Measurements from ENCODE around the gene RHOV.

RHOV gene

GRCh38 chr15:40859206-40859851, 14.7 kb downstream of the RHOV start:
- H3K4me3 ChIP-seq (ENCODE audit: low read depth, low read length) = no peak overlapping the region
- TF ChIP-seq, protein P1, sequence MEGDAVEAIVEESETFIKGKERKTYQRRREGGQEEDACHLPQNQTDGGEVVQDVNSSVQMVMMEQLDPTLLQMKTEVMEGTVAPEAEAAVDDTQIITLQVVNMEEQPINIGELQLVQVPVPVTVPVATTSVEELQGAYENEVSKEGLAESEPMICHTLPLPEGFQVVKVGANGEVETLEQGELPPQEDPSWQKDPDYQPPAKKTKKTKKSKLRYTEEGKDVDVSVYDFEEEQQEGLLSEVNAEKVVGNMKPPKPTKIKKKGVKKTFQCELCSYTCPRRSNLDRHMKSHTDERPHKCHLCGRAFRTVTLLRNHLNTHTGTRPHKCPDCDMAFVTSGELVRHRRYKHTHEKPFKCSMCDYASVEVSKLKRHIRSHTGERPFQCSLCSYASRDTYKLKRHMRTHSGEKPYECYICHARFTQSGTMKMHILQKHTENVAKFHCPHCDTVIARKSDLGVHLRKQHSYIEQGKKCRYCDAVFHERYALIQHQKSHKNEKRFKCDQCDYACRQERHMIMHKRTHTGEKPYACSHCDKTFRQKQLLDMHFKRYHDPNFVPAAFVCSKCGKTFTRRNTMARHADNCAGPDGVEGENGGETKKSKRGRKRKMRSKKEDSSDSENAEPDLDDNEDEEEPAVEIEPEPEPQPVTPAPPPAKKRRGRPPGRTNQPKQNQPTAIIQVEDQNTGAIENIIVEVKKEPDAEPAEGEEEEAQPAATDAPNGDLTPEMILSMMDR (IDR thresholded peaks at IDR 0.05; ENCODE audit: low read depth, low read length, missing control alignments) = peak; percentile 97
- DNase-seq (ENCODE audit: low read depth) = peak; percentile 65

- no peak for DNase-seq (ENCODE audit: low read depth)
- H3K4me3 ChIP-seq (ENCODE audit: low read depth, low read length) = no peak overlapping the region
- TF ChIP-seq, protein P1 (IDR thresholded peaks at IDR 0.05; ENCODE audit: low read depth, low read length, missing control alignments) = no peak
Measured at GRCh38 chr15:40858706-40859105, 15.3 kb downstream of the RHOV start.

DNA sequence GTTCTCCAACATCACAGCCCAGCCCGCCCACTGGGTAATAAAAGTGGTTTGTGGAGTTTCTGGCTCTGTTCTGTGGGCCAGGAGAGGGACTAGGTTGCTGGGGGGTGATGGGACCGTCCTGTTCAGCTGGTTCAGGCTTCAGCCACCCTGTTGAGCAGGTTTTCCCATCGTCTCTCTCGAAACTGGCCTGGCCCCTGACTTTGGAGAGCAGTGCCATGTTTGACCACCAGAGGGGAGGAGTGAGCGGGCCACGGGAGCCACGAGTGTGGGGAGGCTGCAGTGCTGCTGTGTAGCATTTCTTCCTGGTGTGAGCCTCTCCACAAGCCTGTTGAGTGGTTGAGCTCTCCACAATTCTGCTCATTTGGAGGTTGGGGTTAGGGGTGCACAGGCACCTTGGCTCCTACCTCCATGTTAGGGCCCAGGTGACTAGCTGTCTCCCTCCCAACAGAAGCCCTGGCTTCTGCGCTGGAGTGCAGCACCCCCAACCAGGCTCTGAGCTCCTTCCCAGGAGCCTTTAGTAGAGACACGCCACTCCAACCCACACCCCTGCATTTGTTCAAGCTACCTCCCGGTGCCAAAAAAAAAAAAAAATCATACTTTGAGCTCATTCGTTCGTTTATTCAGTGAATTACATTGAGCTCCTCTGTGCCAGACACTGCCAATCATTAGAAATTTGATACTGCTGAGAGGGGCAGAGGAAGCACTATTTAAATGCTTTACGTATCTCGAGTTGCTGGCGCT, 16.3 kb downstream of the RHOV start:
- DNase-seq (ENCODE audit: low read depth) = no peak
- TF ChIP-seq, protein P1 (IDR thresholded peaks at IDR 0.05; ENCODE audit: low read depth, low read length, missing control alignments) = peak; percentile 98
- no peak overlapping the region for H3K4me3 ChIP-seq (ENCODE audit: low read depth, low read length)

DNA sequence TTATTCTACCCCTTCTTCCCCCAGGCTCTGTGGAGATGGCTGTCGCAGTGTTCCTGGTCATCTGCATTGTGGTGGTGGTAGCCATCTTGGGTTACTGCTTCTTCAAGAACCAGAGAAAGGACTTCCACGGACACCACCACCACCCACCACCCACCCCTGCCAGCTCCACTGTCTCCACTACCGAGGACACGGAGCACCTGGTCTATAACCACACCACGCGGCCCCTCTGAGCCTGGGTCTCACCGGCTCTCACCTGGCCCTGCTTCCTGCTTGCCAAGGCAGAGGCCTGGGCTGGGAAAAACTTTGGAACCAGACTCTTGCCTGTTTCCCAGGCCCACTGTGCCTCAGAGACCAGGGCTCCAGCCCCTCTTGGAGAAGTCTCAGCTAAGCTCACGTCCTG, 17.3 kb downstream of the RHOV start:
- DNase-seq (ENCODE audit: low read depth) = no peak
- TF ChIP-seq, protein P1 (IDR thresholded peaks at IDR 0.05; ENCODE audit: low read depth, low read length, missing control alignments) = no peak
- H3K4me3 ChIP-seq (ENCODE audit: low read depth, low read length) = no peak overlapping the region

DNA sequence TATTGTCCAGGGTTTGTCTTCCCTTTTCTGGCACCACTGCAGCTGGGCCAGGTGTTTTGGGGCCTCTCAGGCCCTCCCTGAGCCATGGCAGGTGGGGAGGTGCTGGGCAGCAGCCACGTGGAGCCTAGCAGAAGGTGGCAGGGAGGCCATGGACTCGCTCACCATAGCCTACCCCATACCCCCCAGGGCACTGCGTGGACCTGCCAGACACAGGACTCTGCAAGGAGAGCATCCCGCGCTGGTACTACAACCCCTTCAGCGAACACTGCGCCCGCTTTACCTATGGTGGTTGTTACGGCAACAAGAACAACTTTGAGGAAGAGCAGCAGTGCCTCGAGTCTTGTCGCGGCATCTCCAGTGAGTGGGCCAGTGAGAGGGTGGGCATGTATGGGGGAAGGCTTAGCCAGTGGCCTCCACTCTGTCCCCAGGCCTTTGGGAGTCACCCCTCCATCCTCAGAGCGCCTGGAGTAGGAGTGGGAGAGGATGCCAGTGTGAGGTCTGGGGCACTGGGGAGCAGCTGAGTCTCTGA, 18.3 kb downstream of the RHOV start:
- no peak overlapping the region for H3K4me3 ChIP-seq (ENCODE audit: low read depth, low read length)
- no peak for DNase-seq (ENCODE audit: low read depth)
- TF ChIP-seq, protein P1 (IDR thresholded peaks at IDR 0.05; ENCODE audit: low read depth, low read length, missing control alignments) = no peak

DNA sequence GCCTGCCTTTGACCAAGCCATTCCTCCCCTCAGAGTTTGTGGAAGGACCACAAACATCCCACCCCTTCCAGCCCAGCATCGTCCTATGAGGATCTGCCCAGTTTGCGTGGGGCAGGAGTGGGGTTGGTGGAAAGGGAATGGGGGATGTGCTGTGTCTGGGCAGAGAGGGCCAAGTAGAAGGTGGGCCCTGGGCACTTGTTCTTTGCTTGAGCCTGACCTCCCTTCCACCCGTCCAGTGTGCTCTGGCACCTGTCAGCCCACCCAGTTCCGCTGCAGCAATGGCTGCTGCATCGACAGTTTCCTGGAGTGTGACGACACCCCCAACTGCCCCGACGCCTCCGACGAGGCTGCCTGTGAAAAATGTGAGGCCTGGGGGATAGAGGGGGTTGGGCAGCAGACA, 19.9 kb downstream of the RHOV start:
- H3K4me3 ChIP-seq (ENCODE audit: low read depth, low read length) = no peak overlapping the region
- DNase-seq (ENCODE audit: low read depth) = no peak
- TF ChIP-seq, protein P1 (IDR thresholded peaks at IDR 0.05; ENCODE audit: low read depth, low read length, missing control alignments) = no peak
